VCaP (cell line): ENCODE measurements around the gene KCNMA1.

ENCODE experiments used
- H3K27ac ChIP-seq: fragments of 450-650 bp; 2 replicates; pipeline ENCODE4 v1.5.1; 2017
- CTCF ChIP-seq: fragments of 450-650 bp; conservative IDR thresholded peaks from 2 replicates; pipeline ENCODE4 v1.5.1; 2017; ENCODE audit warnings: mild to moderate bottlenecking, moderate library complexity

The KCNMA1 gene

GRCh38 chr10:77358656-77359055 is 279.0 kb downstream of the KCNMA1 start:
- H3K27ac ChIP-seq = no peak overlapping the region
- no peak for TF ChIP-seq CTCF

GRCh38 chr10:77357611-77358310 is 279.8 kb downstream of the KCNMA1 start:
- no peak for TF ChIP-seq CTCF
- H3K27ac ChIP-seq = no peak overlapping the region

- TF ChIP-seq CTCF = no peak
These were observed 280.4 kb downstream of the KCNMA1 start for GRCh38 chr10:77357185-77357584.

GRCh38 chr10:77355844-77356243 is 281.8 kb downstream of the KCNMA1 start:
- no peak for TF ChIP-seq CTCF
- no peak overlapping the region for H3K27ac ChIP-seq

More at GRCh38 chr10:77357185-77357584, 280.4 kb downstream of the KCNMA1 start:
- no peak overlapping the region for H3K27ac ChIP-seq

GRCh38 chr10:77351386-77351785 is 286.2 kb downstream of the KCNMA1 start:
- H3K27ac ChIP-seq = no peak overlapping the region
- TF ChIP-seq CTCF = no peak

- no peak overlapping the region for H3K27ac ChIP-seq
These were observed 286.9 kb downstream of the KCNMA1 start for GRCh38 chr10:77350711-77351119.

GRCh38 chr10:77350134-77350533 is 287.5 kb downstream of the KCNMA1 start:
- no peak overlapping the region for H3K27ac ChIP-seq
- TF ChIP-seq CTCF = no peak

More at GRCh38 chr10:77350711-77351119, 286.9 kb downstream of the KCNMA1 start:
- TF ChIP-seq CTCF = no peak
